NT2/D1 (cell line): ENCODE data around the gene CLDND1.

Experiments
- SUZ12 ChIP-seq: IDR thresholded peaks from 2 replicates; pipeline ENCODE4 v1.6.1; 2011; ENCODE audit not compliant: insufficient read length, insufficient read depth; ENCODE audit errors: extremely low read depth
- YY1 ChIP-seq: IDR thresholded peaks from 2 replicates; pipeline ENCODE4 v1.6.1; 2011; ENCODE audit not compliant: insufficient read length, insufficient read depth
- ZNF274 ChIP-seq: IDR thresholded peaks from 2 replicates; pipeline ENCODE4 v1.6.1; 2011; ENCODE audit warnings: mild to moderate bottlenecking, low read depth, low read length

DNA sequence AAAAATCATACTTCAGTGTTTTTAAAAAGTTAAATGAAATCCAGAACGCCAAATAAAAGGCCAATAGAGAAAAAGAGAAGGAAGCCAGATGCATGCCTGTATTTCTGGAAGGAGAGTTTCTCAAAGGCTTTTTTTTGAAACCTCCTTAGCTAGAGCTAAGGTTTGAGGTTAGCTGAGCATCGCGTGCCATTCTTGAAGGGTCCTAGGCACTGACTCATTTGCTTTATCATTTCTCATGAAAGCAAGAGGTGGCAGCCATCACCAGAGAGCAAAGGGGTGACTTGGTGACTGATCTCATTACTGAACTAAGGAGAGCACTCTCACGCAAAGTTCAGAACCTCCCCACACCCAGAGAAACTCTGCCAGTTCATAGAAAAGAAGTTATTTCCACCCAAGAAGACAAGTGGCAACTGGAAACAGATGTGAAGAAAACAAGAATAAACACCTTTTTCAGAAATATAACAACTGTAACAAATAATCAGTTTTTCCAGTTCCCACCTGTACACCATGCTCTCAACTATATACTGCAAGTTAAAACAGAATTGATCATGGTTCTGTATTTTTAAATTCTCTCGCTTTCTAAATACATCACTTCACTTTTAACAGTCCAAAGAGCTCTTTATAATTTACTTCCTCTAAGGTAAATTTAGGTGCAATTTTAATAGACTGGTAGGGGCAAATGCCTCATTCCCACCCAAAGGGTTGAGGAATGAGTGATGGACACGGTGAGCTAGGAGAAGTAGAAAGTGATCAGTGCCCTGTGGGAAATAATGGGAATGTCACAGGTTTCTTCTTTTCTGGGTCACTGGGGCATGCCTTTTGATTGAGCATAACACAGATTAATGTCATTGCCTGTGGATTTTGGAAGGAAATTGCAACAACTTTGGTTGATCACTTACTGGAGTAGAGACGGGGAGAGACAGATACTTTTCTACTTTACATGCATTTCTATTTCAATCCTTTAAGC lies 33.7 kb upstream of the CLDND1 start:
- no peak for TF ChIP-seq YY1
- TF ChIP-seq SUZ12, result no peak
- TF ChIP-seq ZNF274, result no peak
